Upper lobe of right lung (tissue), 1 donor: ENCODE measurements around the gene VSIG1. TPM values are rescaled to one million over a fixed set of nuclear protein-coding genes. Genes with fewer than 3 reads are reported as not detected.

Experiments used
- ATAC-seq: fragments of 200-7000 bp; cut with Tn5 transposase; one replicate; pipeline ENCODE4 v1.9.1; 2020; ENCODE audit warnings: mild to moderate bottlenecking, moderate library complexity
- DNase-seq: peaks from one replicate; pipeline ENCODE4 v3.0.0-alpha.2; 2020
- H3K27ac ChIP-seq: fragments of 200-600 bp; one replicate; pipeline ENCODE4 v1.8.0; 2022
- H3K27me3 ChIP-seq: fragments of 200-600 bp; one replicate; pipeline ENCODE4 v1.8.0; 2022; ENCODE audit warnings: mild to moderate bottlenecking
- H3K36me3 ChIP-seq: fragments of 200-600 bp; one replicate; pipeline ENCODE4 v1.8.0; 2022
- H3K4me1 ChIP-seq: fragments of 200-600 bp; one replicate; pipeline ENCODE4 v1.8.0; 2022
- H3K4me3 ChIP-seq: fragments of 200-600 bp; one replicate; pipeline ENCODE4 v1.8.0; 2022; ENCODE audit warnings: mild to moderate bottlenecking
- H3K9me3 ChIP-seq: fragments of 200-600 bp; one replicate; pipeline ENCODE4 v1.8.0; 2022
- CTCF ChIP-seq: fragments of 200-600 bp; IDR thresholded peaks from one replicate; pipeline ENCODE4 v1.8.0; 2022; ENCODE audit warnings: antibody characterized with exemption
- intact Hi-C: fragments of 100-400 bp; cut with DNase I; formaldehyde crosslinking; loops from one replicate; pipeline ENCODE4 v1.11.0; 2022
- total RNA-seq: library from RNA; stranded (reverse); fragmentation: NEBNext Ultra II Directional; extraction: Animal tissue kit (Norgen Biotek cat#: 25700); gene quantifications from one replicate; pipeline ENCODE4 v1.2.1, GENCODE V29; 2021
- donor health status: DM: no; HTN: yes; CAD: no; lungs with severe emphysema.

Gene VSIG1
- total RNA-seq, 1 donor from 2014 or later, result 1.1 TPM

DNA sequence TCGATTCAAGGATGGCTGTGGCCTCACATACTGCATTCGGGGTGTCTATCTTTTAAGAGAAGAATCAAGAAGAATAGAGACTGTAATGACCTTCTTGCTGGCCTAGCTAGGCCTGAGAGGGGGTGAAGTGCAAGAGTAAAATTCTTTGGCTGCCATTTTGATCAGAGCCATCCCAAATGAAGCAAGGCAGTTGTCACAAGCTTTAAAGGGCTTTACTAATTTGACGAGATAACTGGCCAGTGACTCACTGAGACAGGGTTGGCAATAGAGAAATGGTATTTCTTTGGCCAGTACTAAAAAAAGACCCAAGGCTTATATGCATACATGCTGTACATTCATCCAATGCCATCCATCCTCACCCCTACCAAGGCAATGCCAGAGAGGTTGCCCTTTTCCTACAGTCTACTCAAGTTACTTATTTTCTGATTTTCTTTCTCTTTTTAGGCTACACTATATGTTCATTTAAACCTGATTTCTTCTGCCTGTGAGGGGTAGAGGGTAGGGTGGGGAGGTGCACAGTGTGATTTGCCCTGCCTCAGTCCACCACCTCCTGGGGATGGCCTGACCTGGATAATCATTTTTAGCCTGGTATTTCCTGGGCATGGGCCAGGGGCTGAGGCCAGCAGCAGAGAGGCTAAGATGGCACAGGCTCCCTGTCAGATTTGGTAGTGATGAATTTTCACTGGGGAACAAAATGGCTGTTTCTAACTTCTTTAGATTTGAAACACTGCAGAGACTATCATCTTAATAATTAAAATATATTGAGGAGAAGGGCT is 78.9 kb downstream of the VSIG1 start:
- intact Hi-C loops, result no loop called here
- H3K4me3 ChIP-seq, result no peak overlapping the region
- no peak for ATAC-seq
- H3K4me1 ChIP-seq, result no peaks in the 10 kb centered on the region
- H3K27ac ChIP-seq, result no peak overlapping the region
- H3K27me3 ChIP-seq, result no peaks in the 10 kb centered on the region
- no peak for TF ChIP-seq CTCF
- no peak for DNase-seq
- H3K36me3 ChIP-seq, result no peaks in the 10 kb centered on the region
- no peaks in the 10 kb centered on the region for H3K9me3 ChIP-seq

DNA sequence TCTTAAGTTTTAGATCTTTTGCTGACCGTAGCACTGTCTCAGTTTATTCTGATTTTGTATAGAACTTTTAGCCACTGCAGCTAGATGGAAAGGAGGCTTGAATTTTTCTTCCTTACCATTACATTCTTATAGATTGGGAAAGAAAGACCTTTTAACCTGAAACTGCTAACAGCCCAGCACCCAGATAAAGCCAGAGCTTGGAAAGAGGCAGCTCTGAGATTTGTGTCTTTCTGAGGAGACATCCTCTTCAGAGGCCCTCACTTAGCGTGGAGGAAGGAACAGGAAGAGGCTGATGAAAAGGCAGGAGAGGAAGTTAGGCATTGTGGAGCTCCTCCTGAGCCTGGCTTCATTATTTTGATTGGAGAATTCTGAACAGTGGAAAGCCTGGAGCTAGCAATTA is 81.8 kb downstream of the VSIG1 start:
- TF ChIP-seq CTCF, result no peak
- H3K9me3 ChIP-seq, result no peaks in the 10 kb centered on the region
- ATAC-seq (no peak), DNase-seq (no peak)
- H3K27ac ChIP-seq, result no peak overlapping the region
- H3K27me3 ChIP-seq, result no peaks in the 10 kb centered on the region
- H3K36me3 ChIP-seq, result no peaks in the 10 kb centered on the region
- intact Hi-C loops, result no loop called here
- no peak overlapping the region for H3K4me3 ChIP-seq
- no peaks in the 10 kb centered on the region for H3K4me1 ChIP-seq

GRCh38 chrX:108127152-108127551 is 82.3 kb downstream of the VSIG1 start:
- DNase-seq (no peak), ATAC-seq (no peak)
- Histone ChIP-seq H3K27ac (no peak overlapping the region), H3K4me3 (no peak overlapping the region), H3K36me3 (no peaks in the 10 kb centered on the region), H3K9me3 (no peaks in the 10 kb centered on the region), H3K27me3 (no peaks in the 10 kb centered on the region), H3K4me1 (no peaks in the 10 kb centered on the region)
- no peak for TF ChIP-seq CTCF
- intact Hi-C loops, result no loop called here

Other genes starting within 250 kb of the VSIG1 start
- 25.2 TPM for gene MID2, start 219.2 kb upstream of the VSIG1 start, total RNA-seq
- gene TEX13B, start 62.7 kb upstream of the VSIG1 start, total RNA-seq, result not detected
- gene PSMD10, start 46.5 kb downstream of the VSIG1 start, total RNA-seq, result 34.7 TPM
- 16.9 TPM for gene ATG4A, start 46.7 kb downstream of the VSIG1 start, total RNA-seq